Endodermal cell (in vitro differentiated cells): Measurements from ENCODE around the gene ANKDD1B. TPM values are rescaled to one million over a fixed set of nuclear protein-coding genes. Genes with fewer than 3 reads are reported as not detected.
"Not testable (repeated sequence)": the region's sequence is repeated elsewhere in the genome, so short reads cannot be mapped to it uniquely, and the experiment has no call there.

ENCODE experiments used
- DNase-seq: peaks from one replicate; pipeline ENCODE4 v3.0.0-alpha.2; 2017
- H3K27ac ChIP-seq: 2 replicates; pipeline ENCODE4 v1.5.1; 2013; ENCODE audit warnings: mild to moderate bottlenecking, low read depth, low read length, moderate library complexity
- H3K27me3 ChIP-seq: 2 replicates; pipeline ENCODE4 v1.6.1; 2013; ENCODE audit warnings: mild to moderate bottlenecking, low read length, moderate library complexity; ENCODE audit not compliant: insufficient read depth, control insufficient read depth, poor library complexity, severe bottlenecking
- H3K36me3 ChIP-seq: 2 replicates; pipeline ENCODE4 v1.7.0; 2013; ENCODE audit warnings: mild to moderate bottlenecking, low read length, moderate library complexity; ENCODE audit not compliant: control insufficient read depth, insufficient read depth
- H3K4me1 ChIP-seq: one replicate; pipeline ENCODE4 v1.7.0; 2013; ENCODE audit warnings: low read length; ENCODE audit not compliant: control insufficient read depth, insufficient read depth
- H3K4me3 ChIP-seq: 2 replicates; pipeline ENCODE4 v1.5.1; 2013; ENCODE audit warnings: mild to moderate bottlenecking, low read length, moderate library complexity
- H3K9ac ChIP-seq: 2 replicates; pipeline ENCODE4 v1.6.1; 2013; ENCODE audit warnings: mild to moderate bottlenecking, low read length, moderate library complexity; ENCODE audit not compliant: poor library complexity, severe bottlenecking; ENCODE audit errors: extremely low read depth
- H3K9me3 ChIP-seq: 2 replicates; pipeline ENCODE4 v1.6.1; 2013; ENCODE audit warnings: mild to moderate bottlenecking, low read length, moderate library complexity; ENCODE audit not compliant: control insufficient read depth
- H3K27ac Mint-ChIP-seq: 2 replicates; pipeline ENCODE4 v1.8.0; 2020; ENCODE audit warnings: mixed read lengths
- H3K27me3 Mint-ChIP-seq: 2 replicates; pipeline ENCODE4 v1.8.0; 2021; ENCODE audit warnings: mild to moderate bottlenecking, mixed read lengths; ENCODE audit not compliant: insufficient read depth
- H3K36me3 Mint-ChIP-seq: 2 replicates; pipeline ENCODE4 v1.8.0; 2020; ENCODE audit warnings: low read depth, mixed read lengths
- H3K4me1 Mint-ChIP-seq: 2 replicates; pipeline ENCODE4 v1.8.0; 2020; ENCODE audit warnings: mixed read lengths
- H3K4me3 Mint-ChIP-seq: 2 replicates; pipeline ENCODE4 v1.8.0; 2020; ENCODE audit warnings: mild to moderate bottlenecking, moderate library complexity, mixed read lengths
- H3K9me3 Mint-ChIP-seq: 2 replicates; pipeline ENCODE4 v1.8.0; 2020; ENCODE audit warnings: mild to moderate bottlenecking, mixed read lengths
- CTCF ChIP-seq: fragments of 200-600 bp; sonication (generic); conservative IDR thresholded peaks from 2 replicates; pipeline ENCODE4 v1.5.0; 2021; ENCODE audit warnings: antibody characterized with exemption, mild to moderate bottlenecking
- WGBS, 2 experiments: methylation state at CpG; one replicate each; pipeline versions ENCODE4 v1.1.5 to v1.1.7; 2013; ENCODE audit warnings: missing lambda C conversion rate in 2 of 2, mixed read lengths in 1 of 2; ENCODE audit not compliant: insufficient coverage in 1 of 2, insufficient read length in 1 of 2; 5-methylcytosine and 5-hydroxymethylcytosine counted together
- total RNA-seq, 2 donors: library from RNA; stranded (reverse); fragmentation: NEBNext Ultra II Directional in 1 of 2; extraction: Animal tissue kit (Norgen Biotek cat#: 25700) in 1 of 2; gene quantifications; 2 replicates in 1 of 2; 3 replicates in 1 of 2; pipeline ENCODE4 v1.2.1, GENCODE V29; 2021

ANKDD1B gene
- total RNA-seq, 2 donors from 2014 or later = 4.6 to 8.6 TPM

DNA sequence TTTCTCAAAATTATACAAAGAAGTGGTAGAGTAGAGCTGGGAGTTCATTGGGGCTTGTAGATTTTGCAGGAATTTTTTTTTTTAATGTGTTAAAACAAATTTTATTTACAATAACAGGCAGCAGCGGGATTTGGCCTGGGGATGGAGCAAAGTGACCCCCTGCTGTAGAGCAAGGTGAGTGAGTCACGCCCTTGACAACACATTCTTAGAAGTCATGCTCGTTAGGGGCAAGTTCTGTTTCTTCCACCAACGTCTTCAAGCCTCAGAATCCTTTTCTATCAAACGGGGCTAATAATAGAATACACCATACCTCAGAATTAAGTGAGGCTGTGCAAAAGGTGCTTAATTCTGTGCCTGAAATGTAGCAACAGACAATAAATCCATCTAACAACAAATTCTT, 1.1 kb upstream of the ANKDD1B start:
- Mint-ChIP-seq H3K4me3 (peak overlapping the region; percentile 64), H3K27me3 (peaks cover 11% of the 10 kb centered on the region), H3K36me3 (no peaks in the 10 kb centered on the region), H3K9me3 (no peaks in the 10 kb centered on the region), H3K4me1 (peaks cover 27% of the 10 kb centered on the region), H3K27ac (peak overlapping the region; percentile 92)
- H3K9ac ChIP-seq = no peak overlapping the region
- no peak overlapping the region for H3K4me3 ChIP-seq
- no peak overlapping the region for H3K27ac ChIP-seq
- H3K27me3 ChIP-seq = no peaks in the 10 kb centered on the region
- no peak for TF ChIP-seq CTCF
- WGBS, 2 experiments = 8 to 50% methylated on average over 1 to 5 of the region's 5 CpGs
- no peaks in the 10 kb centered on the region for H3K36me3 ChIP-seq
- no peaks in the 10 kb centered on the region for H3K9me3 ChIP-seq
- peaks cover 9% of the 10 kb centered on the region for H3K4me1 ChIP-seq
- peak; percentile 76 for DNase-seq

DNA sequence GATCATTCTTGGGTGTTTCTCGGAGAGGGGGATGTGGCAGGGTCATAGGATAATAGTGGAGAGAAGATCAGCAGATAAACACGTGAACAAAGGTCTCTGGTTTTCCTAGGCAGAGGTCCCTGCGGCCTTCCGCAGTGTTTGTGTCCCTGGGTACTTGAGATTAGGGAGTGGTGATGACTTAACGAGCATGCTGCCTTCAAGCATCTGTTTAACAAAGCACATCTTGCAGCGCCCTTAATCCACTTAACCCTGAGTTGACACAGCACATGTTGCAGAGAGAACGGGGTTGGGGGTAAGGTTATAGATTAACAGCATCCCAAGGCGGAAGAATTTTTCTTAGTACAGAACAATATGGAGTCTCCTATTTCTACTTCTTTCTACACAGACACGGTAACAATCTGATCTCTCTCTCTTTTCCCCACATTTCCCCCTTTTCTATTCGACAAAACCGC, 368 bp upstream of the ANKDD1B start:
- DNase-seq = peak; percentile 71
- not testable (repeated sequence) for H3K9me3 Mint-ChIP-seq, H3K36me3 ChIP-seq, H3K36me3 Mint-ChIP-seq, H3K9me3 ChIP-seq, H3K27ac ChIP-seq, H3K4me1 ChIP-seq, H3K27me3 ChIP-seq
- Mint-ChIP-seq H3K4me3 (peak overlapping the region; percentile 64), H3K4me1 (peaks cover 23% of the 10 kb centered on the region), H3K27me3 (peaks cover 11% of the 10 kb centered on the region), H3K27ac (peak overlapping the region; percentile 92)
- peak overlapping the region; percentile 59 for H3K9ac ChIP-seq
- 19 to 25% methylated on average over 3 to 9 of the region's 11 CpGs for WGBS, 2 experiments
- H3K4me3 ChIP-seq = peak overlapping the region; percentile 80

GRCh38 chr5:75612226-75612569, 945 bp downstream of the ANKDD1B start:
- Mint-ChIP-seq H3K9me3 (no peaks in the 10 kb centered on the region), H3K27me3 (peaks cover 11% of the 10 kb centered on the region), H3K4me1 (peaks cover 33% of the 10 kb centered on the region), H3K27ac (no peak overlapping the region), H3K4me3 (peak overlapping the region; percentile 64), H3K36me3 (no peaks in the 10 kb centered on the region)
- Histone ChIP-seq H3K4me3 (peak overlapping the region; percentile 80), H3K4me1 (peaks cover 12% of the 10 kb centered on the region), H3K9ac (no peak overlapping the region), H3K27me3 (no peaks in the 10 kb centered on the region), H3K36me3 (no peaks in the 10 kb centered on the region), H3K27ac (no peak overlapping the region), H3K9me3 (no peaks in the 10 kb centered on the region)
- TF ChIP-seq CTCF = no peak
- peak; percentile 72 for DNase-seq
- WGBS, 2 experiments = 73% methylated on average over 11 of the region's 12 CpGs; no CpG with 5 or more reads in 1 of the 2 experiments

DNA sequence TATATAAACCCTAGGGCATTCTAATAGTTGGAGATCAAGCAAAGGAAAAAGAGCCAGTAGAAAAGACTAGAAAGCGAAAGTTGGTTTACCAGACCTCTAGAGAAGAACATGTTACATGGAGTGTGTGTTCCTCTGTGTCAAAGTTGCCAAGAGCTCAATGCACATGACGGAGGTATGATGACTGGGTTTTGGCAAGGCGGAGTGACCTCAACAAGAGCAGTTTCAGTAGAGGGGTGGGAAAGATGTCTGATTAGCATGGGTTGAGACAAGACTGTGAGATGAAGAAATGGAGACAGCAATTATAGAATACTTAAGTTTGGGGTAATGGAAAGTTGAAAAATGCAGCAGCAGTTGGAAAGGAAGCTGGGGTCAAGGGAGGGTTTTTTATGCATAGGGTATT, 1.6 kb downstream of the ANKDD1B start:
- Histone ChIP-seq H3K4me1 (peaks cover 12% of the 10 kb centered on the region), H3K27ac (no peak overlapping the region), H3K36me3 (no peaks in the 10 kb centered on the region), H3K9ac (no peak overlapping the region), H3K4me3 (no peak overlapping the region), H3K9me3 (no peaks in the 10 kb centered on the region), H3K27me3 (no peaks in the 10 kb centered on the region)
- 98 to 100% methylated on average over 3 of the region's 3 CpGs for WGBS, 2 experiments
- DNase-seq = no peak
- Mint-ChIP-seq H3K4me3 (peak overlapping the region; percentile 64), H3K9me3 (no peaks in the 10 kb centered on the region), H3K4me1 (peaks cover 36% of the 10 kb centered on the region), H3K36me3 (no peaks in the 10 kb centered on the region), H3K27ac (no peak overlapping the region), H3K27me3 (peaks cover 11% of the 10 kb centered on the region)
- TF ChIP-seq CTCF = no peak
